NCI-H345 treated with DMSO at 0.1 percent for 48 hours (cell line): ENCODE results near the gene SETD3.

ENCODE experiments used
- DNase-seq: peaks from one replicate; lab custom pipeline; 2025; ENCODE audit not compliant: unreplicated experiment; lab: John Stamatoyannopoulos, UW

The SETD3 gene

DNA sequence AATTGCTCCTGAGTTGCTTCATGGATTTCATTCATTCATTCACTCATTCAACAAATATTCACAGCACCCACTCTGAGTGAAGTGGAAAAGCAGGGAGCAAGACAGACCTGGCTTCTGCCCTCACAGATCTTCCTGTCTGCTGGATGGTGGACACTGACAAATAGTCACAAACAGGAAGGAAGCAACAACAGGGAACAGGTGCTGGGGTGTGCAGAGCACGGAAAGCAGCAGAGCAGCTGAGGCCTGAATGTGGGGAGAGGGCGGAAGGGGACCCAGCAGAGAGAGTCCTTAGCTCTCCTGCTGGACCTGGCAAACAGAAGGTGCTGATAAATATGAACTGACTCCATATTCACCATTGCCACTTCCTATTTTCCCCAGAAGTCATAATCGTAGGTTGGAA, 54.4 kb downstream of the SETD3 start:
- DNase-seq = no peak

GRCh38 chr14:99425272-99425681, 55.4 kb downstream of the SETD3 start:
- DNase-seq = no peak

DNA sequence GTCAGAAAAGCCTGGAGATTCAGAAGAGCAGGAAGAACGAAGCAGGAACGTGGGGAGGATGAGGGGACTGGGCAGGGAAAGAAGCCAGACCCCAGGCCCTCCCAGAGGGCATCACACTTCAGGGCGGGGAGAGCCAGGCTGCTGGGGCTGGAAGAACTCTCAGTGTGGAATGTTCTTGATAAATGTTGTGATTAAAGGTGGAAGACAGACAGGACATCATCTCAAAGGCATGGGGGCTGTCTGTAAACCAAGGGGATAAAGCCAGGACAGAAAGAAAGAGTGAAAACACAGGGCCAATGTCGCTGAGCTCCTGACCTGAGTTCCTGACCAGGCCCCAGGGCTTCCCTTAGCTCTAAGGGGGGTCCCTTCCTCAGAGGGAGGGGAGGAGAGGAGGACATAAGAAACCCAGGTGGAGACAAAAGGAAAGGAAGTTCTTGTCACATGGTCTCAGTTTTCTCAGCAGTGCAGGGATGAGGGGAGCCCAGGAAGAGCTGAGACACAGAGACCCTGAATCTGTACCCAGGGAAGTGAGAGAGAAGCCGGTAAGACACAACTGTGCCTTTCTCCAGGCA, 56.3 kb downstream of the SETD3 start:
- DNase-seq = no peak

DNA sequence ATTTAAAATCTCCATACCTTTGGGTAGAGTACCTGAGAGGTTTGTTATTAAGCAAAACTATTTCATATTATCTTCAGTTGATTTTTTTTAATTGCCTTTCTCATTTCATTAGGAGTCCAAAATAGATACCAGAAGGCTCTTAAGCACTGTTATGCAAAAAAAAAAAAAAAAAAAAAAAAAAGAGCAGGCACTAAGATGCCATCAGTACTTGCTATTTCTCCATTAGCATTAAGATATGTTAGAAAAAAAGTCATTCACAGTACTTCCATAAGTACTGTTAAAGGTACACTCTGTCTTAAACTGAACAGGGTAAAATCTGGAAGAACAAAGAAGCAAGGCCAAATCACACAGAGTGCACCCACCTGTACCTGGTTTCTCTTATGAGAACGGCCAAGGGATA, 57.2 kb downstream of the SETD3 start:
- DNase-seq = no peak

GRCh38 chr14:99422228-99423010, 58.2 kb downstream of the SETD3 start:
- no peak for DNase-seq

- DNase-seq = no peak
Measured at GRCh38 chr14:99420711-99421110, 59.9 kb downstream of the SETD3 start.

- no peak for DNase-seq
Measured at GRCh38 chr14:99419905-99420304, 60.8 kb downstream of the SETD3 start.

DNA sequence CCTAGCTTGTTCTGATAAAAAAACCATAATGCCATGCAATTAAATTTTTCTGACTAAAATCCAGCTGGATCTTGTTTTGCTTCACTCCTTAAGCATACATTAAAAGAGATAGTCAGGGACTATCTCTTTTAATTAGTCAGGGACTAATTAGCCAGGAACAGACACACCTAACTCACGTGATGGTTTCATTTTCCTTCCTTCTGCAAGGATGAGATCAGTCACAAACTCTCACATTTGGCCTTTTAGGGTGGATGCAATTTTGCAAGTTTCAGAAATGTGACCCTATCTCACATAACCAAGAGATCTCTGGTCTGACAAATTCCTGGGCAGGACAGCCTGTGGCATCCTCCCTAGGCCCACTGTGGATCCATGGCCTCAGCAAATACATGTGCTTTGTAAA, 62.4 kb downstream of the SETD3 start:
- no peak for DNase-seq

- no peak for DNase-seq
Measured at GRCh38 chr14:99416909-99417308, 63.8 kb downstream of the SETD3 start.

- peak; percentile 86 for DNase-seq
Measured at GRCh38 chr14:99415496-99416281, 65.0 kb downstream of the SETD3 start.

DNA sequence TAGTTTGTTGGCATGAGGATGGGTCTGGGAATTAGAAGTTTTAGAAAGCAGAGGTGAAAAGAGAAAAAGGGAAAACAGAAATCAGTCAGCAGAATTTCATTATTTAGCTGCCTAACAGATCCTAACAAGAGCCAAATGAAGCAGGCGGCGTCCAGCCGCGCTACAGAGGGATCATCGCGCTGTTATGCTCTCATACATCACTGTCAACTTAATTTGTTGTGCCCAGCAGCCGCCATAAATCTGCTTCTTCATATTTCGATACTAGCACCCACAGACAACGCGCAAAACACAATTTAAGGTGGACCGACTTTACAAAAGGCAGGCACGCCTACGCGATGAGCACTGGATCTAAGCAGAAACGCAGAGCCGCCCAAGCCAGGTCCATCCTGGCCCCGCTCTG, 66.7 kb downstream of the SETD3 start:
- no peak for DNase-seq

GRCh38 chr14:99413172-99413571, 67.5 kb downstream of the SETD3 start:
- DNase-seq = no peak

GRCh38 chr14:99412117-99413061, 68.3 kb downstream of the SETD3 start:
- DNase-seq = no peak

- DNase-seq = no peak
Measured at GRCh38 chr14:99410019-99410418, 70.6 kb downstream of the SETD3 start.

DNA sequence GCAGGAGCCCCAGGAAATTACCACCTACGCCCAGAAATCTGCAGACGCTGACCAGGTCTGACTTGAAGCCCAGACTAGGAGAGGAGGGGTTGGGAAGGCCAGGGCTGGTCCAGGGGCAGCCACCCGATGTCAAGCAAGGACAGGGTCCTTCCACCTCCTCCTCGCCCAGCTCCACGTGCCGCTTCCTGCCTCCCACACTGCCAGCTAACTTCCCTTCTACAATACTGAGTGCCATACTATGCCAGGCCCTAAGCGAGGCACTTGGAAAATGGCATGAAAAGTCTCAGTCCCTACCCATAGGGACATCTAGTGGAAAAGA, 71.7 kb downstream of the SETD3 start:
- DNase-seq = no peak

DNA sequence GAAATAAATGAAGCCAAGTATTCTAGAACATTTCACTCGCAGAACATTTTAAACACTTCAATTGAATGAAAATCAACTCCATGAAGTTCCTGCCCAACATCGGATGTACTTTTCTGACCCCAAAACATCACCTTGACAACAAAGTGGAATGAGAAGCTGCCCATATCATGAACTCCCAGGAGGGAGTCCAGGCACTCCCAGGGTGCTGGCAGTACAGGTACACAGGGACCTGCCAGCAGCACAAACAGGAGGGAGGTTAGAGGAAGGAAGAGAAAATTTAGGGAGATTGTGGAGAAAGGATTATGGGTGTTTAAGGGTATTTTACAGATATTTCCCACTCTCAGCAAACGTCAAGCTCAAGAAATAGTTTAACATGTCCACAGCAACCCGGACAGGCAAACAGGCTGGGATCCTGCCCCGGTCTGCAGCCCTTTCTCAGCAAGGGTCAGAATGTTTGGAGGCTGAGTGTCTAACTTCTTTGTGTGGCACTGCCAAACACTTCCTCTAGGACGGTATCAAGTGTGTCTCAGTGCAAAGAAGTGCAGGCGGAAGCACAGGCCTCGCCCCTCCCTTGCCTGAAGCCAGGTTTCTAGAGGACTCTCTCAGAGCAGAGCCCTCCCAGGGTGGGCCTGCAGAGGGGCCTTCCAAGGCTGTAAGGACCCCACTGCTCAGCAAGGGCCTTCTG, 72.2 kb downstream of the SETD3 start:
- DNase-seq = no peak

GRCh38 chr14:99407416-99407815, 73.2 kb downstream of the SETD3 start:
- DNase-seq = no peak

GRCh38 chr14:99402950-99403349, 77.7 kb downstream of the SETD3 start:
- no peak for DNase-seq

DNA sequence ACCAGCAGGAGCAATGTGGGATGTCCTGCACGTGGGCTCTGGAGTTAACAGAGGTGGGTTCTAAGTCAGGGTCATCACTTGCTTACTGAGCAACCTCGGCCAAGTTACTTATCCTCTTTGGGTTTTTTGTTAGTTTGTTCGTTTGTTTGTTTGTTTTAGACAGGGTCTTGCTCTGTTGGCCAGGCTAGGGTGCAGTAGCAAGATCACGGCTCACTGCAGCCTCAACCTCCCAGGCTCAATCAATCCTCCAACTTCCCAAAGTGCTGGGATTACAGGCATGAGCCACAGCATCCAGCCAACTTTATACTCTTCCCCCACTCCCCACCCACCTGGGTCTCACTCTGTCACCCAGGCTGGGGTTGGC, 78.4 kb downstream of the SETD3 start:
- no peak for DNase-seq

DNA sequence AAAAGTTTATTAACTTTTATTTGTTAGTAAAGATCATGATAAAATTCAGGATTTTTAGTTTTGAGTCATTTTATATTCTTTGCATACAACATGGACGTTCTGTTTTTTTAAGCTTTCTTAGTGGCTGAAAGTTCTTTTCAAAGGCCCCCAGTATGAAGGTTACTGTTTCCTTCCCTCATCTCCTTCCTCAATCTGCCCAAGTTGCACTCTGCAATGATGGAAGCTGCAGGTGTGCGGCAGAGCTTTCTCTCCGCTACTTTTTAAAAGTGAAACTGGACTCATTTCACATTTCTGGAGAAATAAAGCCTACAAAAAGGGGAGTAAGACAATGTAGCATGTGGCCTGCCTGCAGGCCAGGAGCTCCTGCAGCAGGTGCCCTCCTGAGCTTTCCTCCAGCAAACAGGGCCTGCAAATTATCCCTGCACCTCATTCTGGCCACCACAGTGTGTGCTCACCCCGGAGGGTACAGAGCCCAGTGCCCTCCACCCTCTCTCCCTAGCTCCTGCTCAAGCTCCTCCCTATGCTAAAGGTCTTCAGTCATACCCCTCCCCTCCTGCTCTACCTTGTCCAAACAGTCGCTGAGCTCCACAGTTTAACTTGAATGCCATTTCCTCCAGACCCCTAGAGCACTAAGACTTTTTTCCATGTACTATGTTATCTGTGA, 78.9 kb downstream of the SETD3 start:
- DNase-seq = no peak
